ENCODE results near the gene FGFRL1.

Gene FGFRL1

GRCh38 chr4:1057403-1057745 is 45.9 kb downstream of the FGFRL1 start:
- Histone ChIP-seq H3K27ac (no peak overlapping the region), H3K4me3 (no peak overlapping the region)

- Histone ChIP-seq H3K27ac (no peak overlapping the region), H3K4me3 (no peak overlapping the region)
Observed at GRCh38 chr4:1058198-1058996, 47.0 kb downstream of the FGFRL1 start.

- Histone ChIP-seq H3K27ac (no peak overlapping the region), H3K4me3 (no peak overlapping the region)
Observed at GRCh38 chr4:1058997-1059665, 47.7 kb downstream of the FGFRL1 start.

- H3K4me3 ChIP-seq, result no peak overlapping the region
- no peak overlapping the region for H3K27ac ChIP-seq
Observed at GRCh38 chr4:1060121-1060520, 48.7 kb downstream of the FGFRL1 start.

GRCh38 chr4:1060621-1061020 is 49.2 kb downstream of the FGFRL1 start:
- no peak overlapping the region for H3K27ac ChIP-seq
- no peak overlapping the region for H3K4me3 ChIP-seq

GRCh38 chr4:1061056-1061700 is 49.8 kb downstream of the FGFRL1 start:
- H3K27ac ChIP-seq, result no peak overlapping the region
- no peak overlapping the region for H3K4me3 ChIP-seq

GRCh38 chr4:1061760-1062159 is 50.3 kb downstream of the FGFRL1 start:
- H3K27ac ChIP-seq, result no peak overlapping the region

GRCh38 chr4:1062419-1062818 is 51.0 kb downstream of the FGFRL1 start:
- H3K4me3 ChIP-seq, result no peak overlapping the region
- H3K27ac ChIP-seq, result no peak overlapping the region

More at GRCh38 chr4:1061760-1062159, 50.3 kb downstream of the FGFRL1 start:
- H3K4me3 ChIP-seq, result no peak overlapping the region

- H3K4me3 ChIP-seq, result no peak overlapping the region
- no peak overlapping the region for H3K27ac ChIP-seq
Observed at GRCh38 chr4:1065732-1066131, 54.3 kb downstream of the FGFRL1 start.

- no peak overlapping the region for H3K27ac ChIP-seq
- no peak overlapping the region for H3K4me3 ChIP-seq
Observed at GRCh38 chr4:1069394-1069793, 58.0 kb downstream of the FGFRL1 start.

GRCh38 chr4:1072830-1073446 is 61.5 kb downstream of the FGFRL1 start:
- H3K27ac ChIP-seq, result no peak overlapping the region
- H3K4me3 ChIP-seq, result no peak overlapping the region

GRCh38 chr4:1074077-1074476 is 62.7 kb downstream of the FGFRL1 start:
- Histone ChIP-seq H3K4me3 (no peak overlapping the region), H3K27ac (no peak overlapping the region)

- Histone ChIP-seq H3K27ac (no peak overlapping the region), H3K4me3 (no peak overlapping the region)
Observed at GRCh38 chr4:1075225-1075624, 63.8 kb downstream of the FGFRL1 start.

- Histone ChIP-seq H3K4me3 (no peak overlapping the region), H3K27ac (no peak overlapping the region)
Observed at GRCh38 chr4:1075809-1076699, 64.6 kb downstream of the FGFRL1 start.

Measured in skin epidermis (tissue), 12 donors.